HG03469 (cell line): Measurements from ENCODE around the gene SEPTIN14.
"Not testable (repeated sequence)": the region's sequence is repeated elsewhere in the genome, so short reads cannot be mapped to it uniquely, and the experiment has no call there.

Source experiments
- ATAC-seq: cut with Tn5 transposase; IDR thresholded peaks from one replicate; pipeline ENCODE4 v1.9.1; 2021; ENCODE audit warnings: mild to moderate bottlenecking, moderate library complexity, moderate number of reproducible peaks; ENCODE audit not compliant: unreplicated experiment

SEPTIN14 gene

GRCh38 chr7:55785444-55785843 lies 77.1 kb downstream of the SEPTIN14 start:
- not testable (repeated sequence) for ATAC-seq

- no peak for ATAC-seq
Measured at GRCh38 chr7:55784151-55784550, 78.4 kb downstream of the SEPTIN14 start.

- no peak for ATAC-seq
Measured at GRCh38 chr7:55778631-55779030, 83.9 kb downstream of the SEPTIN14 start.

GRCh38 chr7:55776196-55776595 lies 86.4 kb downstream of the SEPTIN14 start:
- no peak for ATAC-seq

- no peak for ATAC-seq
Measured at GRCh38 chr7:55775051-55775420, 87.5 kb downstream of the SEPTIN14 start.

- ATAC-seq: no peak
Measured at GRCh38 chr7:55774327-55775050, 88.1 kb downstream of the SEPTIN14 start.

GRCh38 chr7:55770778-55771177 lies 91.8 kb downstream of the SEPTIN14 start:
- no peak for ATAC-seq

- ATAC-seq: not testable (repeated sequence)
Measured at GRCh38 chr7:55753274-55753862, 109.2 kb downstream of the SEPTIN14 start.

GRCh38 chr7:55744706-55745105 lies 117.8 kb downstream of the SEPTIN14 start:
- not testable (repeated sequence) for ATAC-seq
